GM12878 (cell line): ENCODE results near the gene AKNA. TPM values are rescaled to one million over a fixed set of nuclear protein-coding genes. Genes with fewer than 3 reads are reported as not detected.

Experiments
- ATAC-seq: fragments of 200-7000 bp; cut with Tn5 transposase; 3 replicates; pipeline ENCODE4 v1.9.1; 2020; ENCODE audit warnings: mild to moderate bottlenecking, moderate library complexity
- BruUV-seq: library from RNA; stranded (reverse); fragments of 400-500 nt; replicated peaks from 2 replicates; lab custom pipeline; 2021; lab: Mats Ljungman, UMichigan
- CTCF ChIA-PET: fragments of 300-600 bp; sonication (Branson Sonifier 250); formaldehyde crosslinking; extraction: SDS; loops from one replicate; lab custom pipeline; 2021; ENCODE audit warnings: inconsistent platforms; lab: Yijun Ruan, JAX
- POLR2A ChIA-PET: fragments of 350-600 bp; formaldehyde crosslinking; extraction: SDS; loops from one replicate; lab custom pipeline; 2021; ENCODE audit warnings: inconsistent platforms; lab: Charles Lee
- RAD21 ChIA-PET: fragments of 300-600 bp; sonication (Branson Sonifier 250); formaldehyde crosslinking; loops from one replicate; lab custom pipeline; 2023; ENCODE audit warnings: antibody characterized with exemption; ENCODE audit not compliant: unreplicated experiment; lab: Charles Lee
- SMC1A ChIA-PET: fragments of 300-600 bp; sonication (Branson Sonifier 250); formaldehyde crosslinking; loops from one replicate; lab custom pipeline; 2023; ENCODE audit not compliant: unreplicated experiment, uncharacterized antibody; lab: Charles Lee
- DNase-seq: peaks from one replicate; pipeline ENCODE4 v3.0.0-alpha.2; 2011; ENCODE audit warnings: low read depth, low spot score
- FAIRE-seq: peaks from 3 replicates; lab custom pipeline; 2011; peaks lifted over from hg19 to GRCh38; lab: Jason Lieb, UNC
- H2AFZ ChIP-seq: 2 replicates; pipeline ENCODE4 v1.6.0; 2011; ENCODE audit warnings: low read depth, low read length, control low read depth; ENCODE audit not compliant: control insufficient read depth
- H3K27ac ChIP-seq: 2 replicates; pipeline ENCODE4 v1.5.1; 2011; ENCODE audit warnings: control low read depth; ENCODE audit not compliant: control insufficient read depth, insufficient read depth
- H3K27me3 ChIP-seq, 2 experiments: replicated peaks in 1 of 2; 2 replicates each; pipeline versions ENCODE4 v1.6.0 to v1.6.1; 2011; ENCODE audit warnings: low read length in 1 of 2; ENCODE audit not compliant: control insufficient read depth in 2 of 2, insufficient read depth in 2 of 2
- H3K36me3 ChIP-seq, 2 experiments: 2 replicates each; pipeline ENCODE4 v1.5.1; 2011; ENCODE audit warnings: low read length in 1 of 2; ENCODE audit not compliant: control insufficient read depth in 2 of 2, insufficient read depth in 2 of 2
- H3K4me1 ChIP-seq: 2 replicates; pipeline ENCODE4 v1.6.1; 2011; ENCODE audit warnings: mild to moderate bottlenecking, low read length, moderate library complexity, mixed read lengths; ENCODE audit not compliant: control insufficient read depth, insufficient read depth
- H3K4me2 ChIP-seq: 2 replicates; pipeline ENCODE4 v1.6.0; 2011; ENCODE audit warnings: control low read depth; ENCODE audit not compliant: control insufficient read depth, insufficient read depth
- H3K4me3 ChIP-seq: fragments of 200-600 bp; sonication (generic); 2 replicates; pipeline ENCODE4 v1.5.1; 2016
- H3K79me2 ChIP-seq: 2 replicates; pipeline ENCODE4 v1.6.0; 2011; ENCODE audit warnings: low read length; ENCODE audit not compliant: control insufficient read depth, insufficient read depth
- H3K9ac ChIP-seq: 2 replicates; pipeline ENCODE4 v1.8.0; 2011; ENCODE audit warnings: low read length, control low read depth, mixed read lengths; ENCODE audit not compliant: control insufficient read depth, insufficient read depth
- H3K9me3 ChIP-seq: replicated peaks from 3 replicates; pipeline ENCODE4 v1.5.1; 2011; ENCODE audit warnings: mild to moderate bottlenecking, low read length; ENCODE audit not compliant: control insufficient read depth, insufficient read depth
- H4K20me1 ChIP-seq: 2 replicates; pipeline ENCODE4 v1.6.0; 2011; ENCODE audit not compliant: control insufficient read depth, insufficient read depth
- FOXM1 ChIP-seq: IDR thresholded peaks from 2 replicates; pipeline ENCODE4 v1.6.1; 2012; ENCODE audit warnings: low read depth, mild to moderate bottlenecking, inconsistent platforms, low read length, moderate library complexity
- HDGF ChIP-seq: fragments of 450-650 bp; IDR thresholded peaks from 2 replicates; pipeline ENCODE4 v1.6.1; 2016; ENCODE audit warnings: antibody characterized with exemption
- IRF4 ChIP-seq: IDR thresholded peaks from 2 replicates; pipeline ENCODE4 v1.6.1; 2011; ENCODE audit warnings: low read depth, low read length
- MTA3 ChIP-seq: IDR thresholded peaks from 2 replicates; pipeline ENCODE4 v1.6.1; 2012; ENCODE audit warnings: low read length, inconsistent platforms, borderline replicate concordance
- NFIC ChIP-seq: IDR thresholded peaks from 2 replicates; pipeline ENCODE4 v1.6.1; 2012; ENCODE audit warnings: low read depth, mild to moderate bottlenecking, inconsistent platforms, low read length, moderate library complexity
- NR2C2 ChIP-seq: IDR thresholded peaks from 2 replicates; pipeline ENCODE4 v1.6.1; 2011; ENCODE audit warnings: borderline replicate concordance, low read depth; ENCODE audit not compliant: control insufficient read depth, insufficient read length
- PML ChIP-seq: IDR thresholded peaks from 2 replicates; pipeline ENCODE4 v1.6.1; 2012; ENCODE audit warnings: low read length, inconsistent platforms
- POU2F2 ChIP-seq: IDR thresholded peaks from 3 replicates; pipeline ENCODE4 v1.6.1; 2011; ENCODE audit warnings: low read depth, mild to moderate bottlenecking, low read length, borderline replicate concordance
- RAD21 ChIP-seq: IDR thresholded peaks from 2 replicates; pipeline ENCODE4 v1.6.1; 2011; ENCODE audit warnings: mild to moderate bottlenecking, low read depth, low read length, moderate library complexity; ENCODE audit not compliant: insufficient read depth
- RBBP5 ChIP-seq: fragments of 200-600 bp; sonication (generic); conservative IDR thresholded peaks from 2 replicates; pipeline ENCODE4 v1.6.1; 2016
- RELA ChIP-seq: fragments of 450-650 bp; IDR thresholded peaks from 2 replicates; pipeline ENCODE4 v1.8.0; 2014; ENCODE audit warnings: borderline replicate concordance; ENCODE audit not compliant: partially characterized antibody
- SIN3A ChIP-seq: IDR thresholded peaks from 2 replicates; pipeline ENCODE4 v1.6.1; 2012; ENCODE audit warnings: low read depth, low read length, improper control_type of control experiment
- STAT3 ChIP-seq: IDR thresholded peaks from 2 replicates; pipeline ENCODE4 v1.6.1; 2011; ENCODE audit warnings: low read depth, low read length, improper control_type of control experiment
- SUPT20H ChIP-seq: IDR thresholded peaks from 2 replicates; pipeline ENCODE4 v1.6.1; 2011; ENCODE audit warnings: low read depth, mild to moderate bottlenecking, low read length, moderate library complexity, borderline replicate concordance; ENCODE audit not compliant: control insufficient read depth
- TARDBP ChIP-seq: IDR thresholded peaks from 2 replicates; pipeline ENCODE4 v1.6.1; 2016; ENCODE audit warnings: borderline replicate concordance
- in situ Hi-C: fragments of 300-500 bp; cut with MboI; formaldehyde crosslinking; loops from 9 replicates; pipeline ENCODE4 v1.14.3; 2018; ENCODE audit warnings: mixed read lengths
- intact Hi-C: fragments of 100-400 bp; cut with micrococcal nuclease; formaldehyde crosslinking; loops from one replicate; pipeline ENCODE4 v1.14.2; 2022; ENCODE audit not compliant: unreplicated experiment
- polyA plus RNA-seq, 11 experiments: library from polyadenylated mRNA; depleted of rRNA in 4 of 11; unstranded in 6 of 11; stranded (reverse) in 5 of 11; fragments of >200 nt; fragmentation: Nextera tagmentation in 4 of 11; fragmentation: Illumina TruSeq in 1 of 11; extraction: Ambion mirVana in 4 of 11; extraction: Trizol in 1 of 11; gene quantifications; 1 replicate in 1 of 11; 2 replicates in 10 of 11; pipeline versions ENCODE4 v1.2.1 to v1.2.3, GENCODE V29; 2011 to 2016; ENCODE audit warnings: inconsistent platforms in 2 of 11, missing spikeins in 2 of 11, low read depth in 1 of 11
- total RNA-seq, 4 experiments: library from RNA; depleted of rRNA in 3 of 4; stranded (reverse); fragments of >200 nt in 3 of 4; fragmentation: Illumina TruSeq in 1 of 4; extraction: Trizol in 1 of 4; gene quantifications; 2 replicates each; pipeline versions ENCODE4 v1.2.1 to v1.2.3, GENCODE V29; 2013 to 2021
- TF ChIP-seq, protein P1 (sequence below): fragments of 450-650 bp; formaldehyde crosslinking; IDR thresholded peaks from 2 replicates; pipeline ENCODE4 v1.4.0; 2020; ENCODE audit warnings: mild to moderate bottlenecking, moderate library complexity
- TF ChIP-seq, protein P2 (sequence below): fragments of 450-650 bp; IDR thresholded peaks from 2 replicates; pipeline ENCODE4 v1.6.1; 2017; ENCODE audit warnings: mild to moderate bottlenecking, moderate library complexity

The AKNA gene
- total and polyA plus RNA-seq, 10 of the 15 experiments (the other 5 are each of a cell fraction or from before 2014, with no cell fraction given): 1.6 to 132 (median 35.3) TPM

DNA sequence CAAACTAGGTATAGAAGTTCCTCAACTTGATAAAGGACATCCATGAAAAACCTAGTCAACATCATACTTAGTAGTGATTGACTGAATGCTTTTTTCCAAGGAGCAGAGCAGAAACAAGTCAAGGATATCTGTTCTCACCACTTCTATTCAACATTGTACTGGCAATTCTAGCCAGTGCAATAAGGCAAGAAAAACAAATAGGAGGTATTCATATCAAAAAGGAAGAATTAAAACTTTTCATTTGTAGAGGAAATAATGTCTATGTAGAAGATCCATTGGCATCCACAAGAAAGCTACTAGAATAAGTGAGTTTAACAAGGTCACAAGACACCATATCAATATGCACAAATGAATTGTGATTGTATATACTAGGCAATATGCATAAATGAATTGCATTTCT lies 93.1 kb downstream of the AKNA start:
- ATAC-seq (no peak), DNase-seq (no peak), FAIRE-seq (no peak)
- BruUV-seq: no TSS peak
- SMC1A ChIA-PET: interaction anchor here (0.6 kb wide), 1 partner anchor 157 kb away, joined by 3 read pairs; no protein-coding TSS in a partner anchor
- intact Hi-C loops (no loop called here), in situ Hi-C loops (loop anchor here (25.0 kb wide), 1 partner anchor 207 kb away; the partner anchor contains the start of genes AMBP and KIF12)
- Histone ChIP-seq H3K36me3 (no peaks in the 10 kb centered on the region), H3K27me3 (no peaks in the 10 kb centered on the region), H3K27ac (no peak overlapping the region), H3K4me1 (no peaks in the 10 kb centered on the region), H3K9me3 (no peaks in the 10 kb centered on the region), H3K79me2 (no peaks in the 10 kb centered on the region), H2AFZ (no peak overlapping the region), H3K9ac (no peak overlapping the region), H3K4me2 (no peak overlapping the region), H3K4me3 (no peak overlapping the region), H4K20me1 (0 out of 2 replicates have a peak, but pooled peaks cover 2% of the 10 kb centered on the region)
- CTCF ChIA-PET: interaction anchor here (0.6 to 5.8 kb wide), 3 partner anchors 212 to 910 kb away, joined by 3 to 61 read pairs (median 4); no protein-coding TSS in a partner anchor
- POLR2A ChIA-PET: no interaction called here
- RAD21 ChIA-PET: no interaction called here
- TF ChIP-seq IRF4: no peak
- no peak for TF ChIP-seq STAT3
- no peak for TF ChIP-seq SUPT20H
- TF ChIP-seq HDGF: no peak
- TF ChIP-seq, protein P1, sequence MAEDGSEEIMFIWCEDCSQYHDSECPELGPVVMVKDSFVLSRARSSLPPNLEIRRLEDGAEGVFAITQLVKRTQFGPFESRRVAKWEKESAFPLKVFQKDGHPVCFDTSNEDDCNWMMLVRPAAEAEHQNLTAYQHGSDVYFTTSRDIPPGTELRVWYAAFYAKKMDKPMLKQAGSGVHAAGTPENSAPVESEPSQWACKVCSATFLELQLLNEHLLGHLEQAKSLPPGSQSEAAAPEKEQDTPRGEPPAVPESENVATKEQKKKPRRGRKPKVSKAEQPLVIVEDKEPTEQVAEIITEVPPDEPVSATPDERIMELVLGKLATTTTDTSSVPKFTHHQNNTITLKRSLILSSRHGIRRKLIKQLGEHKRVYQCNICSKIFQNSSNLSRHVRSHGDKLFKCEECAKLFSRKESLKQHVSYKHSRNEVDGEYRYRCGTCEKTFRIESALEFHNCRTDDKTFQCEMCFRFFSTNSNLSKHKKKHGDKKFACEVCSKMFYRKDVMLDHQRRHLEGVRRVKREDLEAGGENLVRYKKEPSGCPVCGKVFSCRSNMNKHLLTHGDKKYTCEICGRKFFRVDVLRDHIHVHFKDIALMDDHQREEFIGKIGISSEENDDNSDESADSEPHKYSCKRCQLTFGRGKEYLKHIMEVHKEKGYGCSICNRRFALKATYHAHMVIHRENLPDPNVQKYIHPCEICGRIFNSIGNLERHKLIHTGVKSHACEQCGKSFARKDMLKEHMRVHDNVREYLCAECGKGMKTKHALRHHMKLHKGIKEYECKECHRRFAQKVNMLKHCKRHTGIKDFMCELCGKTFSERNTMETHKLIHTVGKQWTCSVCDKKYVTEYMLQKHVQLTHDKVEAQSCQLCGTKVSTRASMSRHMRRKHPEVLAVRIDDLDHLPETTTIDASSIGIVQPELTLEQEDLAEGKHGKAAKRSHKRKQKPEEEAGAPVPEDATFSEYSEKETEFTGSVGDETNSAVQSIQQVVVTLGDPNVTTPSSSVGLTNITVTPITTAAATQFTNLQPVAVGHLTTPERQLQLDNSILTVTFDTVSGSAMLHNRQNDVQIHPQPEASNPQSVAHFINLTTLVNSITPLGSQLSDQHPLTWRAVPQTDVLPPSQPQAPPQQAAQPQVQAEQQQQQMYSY (CRISPR knock-in tag): no peak
- TF ChIP-seq, protein P2, sequence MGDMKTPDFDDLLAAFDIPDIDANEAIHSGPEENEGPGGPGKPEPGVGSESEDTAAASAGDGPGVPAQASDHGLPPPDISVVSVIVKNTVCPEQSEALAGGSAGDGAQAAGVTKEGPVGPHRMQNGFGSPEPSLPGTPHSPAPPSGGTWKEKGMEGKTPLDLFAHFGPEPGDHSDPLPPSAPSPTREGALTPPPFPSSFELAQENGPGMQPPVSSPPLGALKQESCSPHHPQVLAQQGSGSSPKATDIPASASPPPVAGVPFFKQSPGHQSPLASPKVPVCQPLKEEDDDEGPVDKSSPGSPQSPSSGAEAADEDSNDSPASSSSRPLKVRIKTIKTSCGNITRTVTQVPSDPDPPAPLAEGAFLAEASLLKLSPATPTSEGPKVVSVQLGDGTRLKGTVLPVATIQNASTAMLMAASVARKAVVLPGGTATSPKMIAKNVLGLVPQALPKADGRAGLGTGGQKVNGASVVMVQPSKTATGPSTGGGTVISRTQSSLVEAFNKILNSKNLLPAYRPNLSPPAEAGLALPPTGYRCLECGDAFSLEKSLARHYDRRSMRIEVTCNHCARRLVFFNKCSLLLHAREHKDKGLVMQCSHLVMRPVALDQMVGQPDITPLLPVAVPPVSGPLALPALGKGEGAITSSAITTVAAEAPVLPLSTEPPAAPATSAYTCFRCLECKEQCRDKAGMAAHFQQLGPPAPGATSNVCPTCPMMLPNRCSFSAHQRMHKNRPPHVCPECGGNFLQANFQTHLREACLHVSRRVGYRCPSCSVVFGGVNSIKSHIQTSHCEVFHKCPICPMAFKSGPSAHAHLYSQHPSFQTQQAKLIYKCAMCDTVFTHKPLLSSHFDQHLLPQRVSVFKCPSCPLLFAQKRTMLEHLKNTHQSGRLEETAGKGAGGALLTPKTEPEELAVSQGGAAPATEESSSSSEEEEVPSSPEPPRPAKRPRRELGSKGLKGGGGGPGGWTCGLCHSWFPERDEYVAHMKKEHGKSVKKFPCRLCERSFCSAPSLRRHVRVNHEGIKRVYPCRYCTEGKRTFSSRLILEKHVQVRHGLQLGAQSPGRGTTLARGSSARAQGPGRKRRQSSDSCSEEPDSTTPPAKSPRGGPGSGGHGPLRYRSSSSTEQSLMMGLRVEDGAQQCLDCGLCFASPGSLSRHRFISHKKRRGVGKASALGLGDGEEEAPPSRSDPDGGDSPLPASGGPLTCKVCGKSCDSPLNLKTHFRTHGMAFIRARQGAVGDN: no peak
- no peak for TF ChIP-seq POU2F2
- no peak for TF ChIP-seq PML
- TF ChIP-seq MTA3: no peak
- TF ChIP-seq FOXM1: no peak
- TF ChIP-seq RBBP5: no peak
- TF ChIP-seq RAD21: no peak
- no peak for TF ChIP-seq SIN3A
- no peak for TF ChIP-seq NR2C2
- no peak for TF ChIP-seq NFIC
- no peak for TF ChIP-seq RELA
- no peak for TF ChIP-seq TARDBP
